GM12801 (cell line): ENCODE data around the gene DHX57.

Experiments used
- CTCF ChIP-seq: IDR thresholded peaks from one replicate; pipeline ENCODE4 v1.5.1; 2011; ENCODE audit warnings: control low read depth; ENCODE audit not compliant: insufficient read length; ENCODE audit errors: extremely low read depth

Gene DHX57

GRCh38 chr2:38783586-38783985 is 92.1 kb downstream of the DHX57 start:
- no peak for TF ChIP-seq CTCF

GRCh38 chr2:38778687-38779082 is 97.0 kb downstream of the DHX57 start:
- TF ChIP-seq CTCF, result no peak

- TF ChIP-seq CTCF, result no peak
These were observed 99.2 kb downstream of the DHX57 start for GRCh38 chr2:38776531-38776930.

GRCh38 chr2:38775921-38776225 is 99.9 kb downstream of the DHX57 start:
- TF ChIP-seq CTCF, result no peak

- no peak for TF ChIP-seq CTCF
These were observed 100.4 kb downstream of the DHX57 start for GRCh38 chr2:38775097-38775920.

DNA sequence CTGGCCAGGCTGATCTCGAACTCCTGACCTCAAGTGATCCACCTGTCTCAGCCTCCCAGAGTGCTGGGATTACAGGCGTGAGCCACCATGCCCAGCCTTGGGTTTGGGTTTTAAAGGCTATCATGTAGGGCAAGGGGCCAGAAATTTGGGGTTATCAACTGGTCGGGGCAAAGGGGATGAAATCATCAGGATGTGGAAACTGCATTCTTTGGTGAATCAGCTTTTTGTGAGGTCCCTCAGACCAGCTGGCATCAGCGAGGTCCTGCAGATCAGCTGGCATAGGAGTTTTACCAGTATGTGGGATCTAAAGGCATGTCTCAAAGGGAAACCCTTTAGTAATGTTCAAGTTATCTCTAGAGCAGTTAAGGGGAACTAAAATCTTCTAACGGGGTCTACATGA is 104.1 kb downstream of the DHX57 start:
- TF ChIP-seq CTCF, result no peak

DNA sequence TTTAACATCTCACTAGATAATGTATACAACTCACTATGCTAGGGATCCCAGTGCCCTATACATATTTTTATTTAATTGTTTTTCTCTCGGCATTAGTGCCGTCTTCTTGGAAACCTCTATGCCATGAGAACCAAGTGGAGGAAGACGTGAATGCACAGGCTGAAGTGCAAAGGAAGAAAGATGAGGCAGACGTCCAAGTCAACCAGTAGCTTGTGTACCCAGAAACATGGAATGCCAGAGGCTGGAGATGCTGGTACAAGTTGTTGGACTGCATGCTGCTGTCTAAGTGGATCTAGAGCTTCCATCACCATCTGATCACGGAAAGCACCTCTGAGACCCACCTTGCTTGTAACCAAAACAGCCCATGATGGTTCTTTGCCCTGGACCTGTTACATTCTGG is 110.2 kb downstream of the DHX57 start:
- no peak for TF ChIP-seq CTCF
